B cell (primary cell): ENCODE data around the gene DEFB123. TPM values are rescaled to one million over a fixed set of nuclear protein-coding genes. Genes with fewer than 3 reads are reported as not detected.

Experiments used
- ATAC-seq: fragments of 200-7000 bp; cut with Tn5 transposase; one replicate; pipeline ENCODE4 v1.10.0; 2021; ENCODE audit warnings: low read depth, mild to moderate bottlenecking, moderate number of reproducible peaks, moderate library complexity
- CTCF ChIA-PET: fragments of 350-600 bp; sonication (Branson Sonifier 250); formaldehyde crosslinking; loops from one replicate; lab custom pipeline; 2021; ENCODE audit warnings: antibody characterized with exemption, inconsistent platforms; lab: Charles Lee
- POLR2A ChIA-PET: fragments of 350-600 bp; sonication (Branson Sonifier 250); formaldehyde crosslinking; loops from one replicate; lab custom pipeline; 2021; ENCODE audit warnings: antibody characterized with exemption; lab: Charles Lee
- DNase-seq: peaks from one replicate; pipeline ENCODE4 v3.0.0; 2013
- H2AFZ ChIP-seq: 2 replicates; pipeline ENCODE4 v1.6.1; 2012; ENCODE audit warnings: mild to moderate bottlenecking, low read depth, low read length; ENCODE audit not compliant: insufficient read depth, poor library complexity, severe bottlenecking
- H3K27ac ChIP-seq, 2 donors: 1 replicate in 1 of 2; 2 replicates in 1 of 2; pipeline ENCODE4 v1.5.1; 2012 to 2013; ENCODE audit warnings: low read length in 2 of 2, mild to moderate bottlenecking in 2 of 2, moderate library complexity in 1 of 2
- H3K27me3 ChIP-seq, 4 experiments: fragments of 200-600 bp in 1 of 4; sonication (generic) in 1 of 4; replicated peaks in 1 of 4; 1 replicate in 2 of 4; 2 replicates in 2 of 4; pipeline versions ENCODE4 v1.6.1 to v1.7.0; 2013 to 2016; ENCODE audit warnings: low read length in 3 of 4, mild to moderate bottlenecking in 2 of 4, mixed read lengths in 1 of 4, moderate library complexity in 1 of 4; ENCODE audit not compliant: insufficient read depth in 4 of 4, control insufficient read depth in 3 of 4; ENCODE audit errors: control extremely low read depth in 1 of 4
- H3K36me3 ChIP-seq, 2 experiments: replicated peaks in 1 of 2; 1 replicate in 1 of 2; 2 replicates in 1 of 2; pipeline versions ENCODE4 v1.6.1 to v1.7.1; 2013; ENCODE audit warnings: low read length in 1 of 2; ENCODE audit not compliant: insufficient read depth in 2 of 2, control insufficient read depth in 1 of 2; ENCODE audit errors: control extremely low read depth in 1 of 2, extremely low read depth in 1 of 2
- H3K4me1 ChIP-seq, 2 donors: fragments of 200-600 bp in 1 of 2; sonication (generic) in 1 of 2; 1 replicate in 1 of 2; 2 replicates in 1 of 2; pipeline versions ENCODE4 v1.5.1 to v1.6.1; 2013 to 2017; ENCODE audit warnings: low read length in 2 of 2; ENCODE audit not compliant: control insufficient read depth in 2 of 2, insufficient read depth in 2 of 2
- H3K4me2 ChIP-seq: replicated peaks from 2 replicates; pipeline ENCODE3; 2012; ENCODE audit warnings: mild to moderate bottlenecking, low read depth, low read length; ENCODE audit not compliant: poor library complexity, severe bottlenecking
- H3K4me3 ChIP-seq, 5 experiments: fragments of 200-600 bp in 1 of 5; sonication (generic) in 1 of 5; 1 replicate in 3 of 5; 2 replicates in 2 of 5; pipeline versions ENCODE4 v1.5.1 to v1.7.0; 2011 to 2016; ENCODE audit warnings: low read length in 4 of 5, mild to moderate bottlenecking in 4 of 5, low read depth in 2 of 5, control low read depth in 1 of 5, moderate library complexity in 1 of 5; ENCODE audit not compliant: insufficient read depth in 1 of 5; ENCODE audit errors: control extremely low read depth in 1 of 5, extremely low read depth in 1 of 5
- H3K79me2 ChIP-seq: fragments of 200-600 bp; sonication (generic); one replicate; pipeline ENCODE4 v1.6.0; 2016; ENCODE audit warnings: low read length; ENCODE audit not compliant: control insufficient read depth, insufficient read depth
- H3K9ac ChIP-seq: fragments of 200-600 bp; sonication (generic); 2 replicates; pipeline ENCODE4 v1.6.1; 2017; ENCODE audit warnings: mild to moderate bottlenecking, low read length, moderate library complexity
- H3K9me3 ChIP-seq, 3 donors: one replicate each; pipeline versions ENCODE4 v1.6.1 to v1.7.1; 2013; ENCODE audit warnings: low read length in 2 of 3; ENCODE audit not compliant: control insufficient read depth in 2 of 3, insufficient read depth in 1 of 3; ENCODE audit errors: control extremely low read depth in 1 of 3
- H4K20me1 ChIP-seq: 2 replicates; pipeline ENCODE4 v1.6.0; 2012; ENCODE audit warnings: mild to moderate bottlenecking, low read length; ENCODE audit not compliant: insufficient read depth, control insufficient read depth, poor library complexity, severe bottlenecking
- H3K27ac Mint-ChIP-seq: one replicate; pipeline ENCODE4 v1.8.0; 2021; ENCODE audit warnings: mixed read lengths
- H3K27me3 Mint-ChIP-seq: one replicate; pipeline ENCODE4 v1.8.0; 2021; ENCODE audit warnings: mixed read lengths
- H3K4me1 Mint-ChIP-seq: one replicate; pipeline ENCODE4 v1.8.0; 2021; ENCODE audit warnings: mixed read lengths
- H3K4me3 Mint-ChIP-seq: one replicate; pipeline ENCODE4 v1.8.0; 2021; ENCODE audit warnings: mixed read lengths
- H3K9me3 Mint-ChIP-seq: one replicate; pipeline ENCODE4 v1.8.0; 2022; ENCODE audit warnings: mixed read lengths; ENCODE audit not compliant: insufficient read depth
- EZH2 ChIP-seq: IDR thresholded peaks from 2 replicates; pipeline ENCODE4 v1.6.1; 2012; ENCODE audit warnings: borderline replicate concordance, low read depth, mild to moderate bottlenecking, moderate library complexity, low read length; ENCODE audit not compliant: insufficient read depth, poor library complexity, severe bottlenecking
- WGBS: methylation state at CpG from one replicate; pipeline ENCODE4 v1.1.5; 2013; ENCODE audit warnings: missing lambda C conversion rate; ENCODE audit not compliant: insufficient coverage; 5-methylcytosine and 5-hydroxymethylcytosine counted together
- intact Hi-C: fragments of 100-400 bp; cut with micrococcal nuclease; formaldehyde crosslinking; loops from one replicate; pipeline ENCODE4 v1.10.0; 2022
- polyA plus RNA-seq: library from polyadenylated mRNA; depleted of rRNA; stranded (reverse); fragments of >200 nt; gene quantifications from 2 replicates; pipeline ENCODE4 v1.2.3, GENCODE V29; 2012
- total RNA-seq, 2 donors: library from RNA; stranded (reverse); fragments of 120-200 nt in 1 of 2; gene quantifications; 1 replicate in 1 of 2; 2 replicates in 1 of 2; pipeline versions ENCODE4 v1.2.3 to v1.2.4, GENCODE V29; 2013 to 2022
- TF ChIP-seq, protein P1 (sequence below): fragments of 200-600 bp; IDR thresholded peaks from one replicate; pipeline ENCODE4 v1.8.0; 2022; ENCODE audit warnings: antibody characterized with exemption, mild to moderate bottlenecking

Gene DEFB123
- total and polyA plus RNA-seq, 2 donors (not counting 1 experiment from before 2014, with no cell fraction given) = not detected

DNA sequence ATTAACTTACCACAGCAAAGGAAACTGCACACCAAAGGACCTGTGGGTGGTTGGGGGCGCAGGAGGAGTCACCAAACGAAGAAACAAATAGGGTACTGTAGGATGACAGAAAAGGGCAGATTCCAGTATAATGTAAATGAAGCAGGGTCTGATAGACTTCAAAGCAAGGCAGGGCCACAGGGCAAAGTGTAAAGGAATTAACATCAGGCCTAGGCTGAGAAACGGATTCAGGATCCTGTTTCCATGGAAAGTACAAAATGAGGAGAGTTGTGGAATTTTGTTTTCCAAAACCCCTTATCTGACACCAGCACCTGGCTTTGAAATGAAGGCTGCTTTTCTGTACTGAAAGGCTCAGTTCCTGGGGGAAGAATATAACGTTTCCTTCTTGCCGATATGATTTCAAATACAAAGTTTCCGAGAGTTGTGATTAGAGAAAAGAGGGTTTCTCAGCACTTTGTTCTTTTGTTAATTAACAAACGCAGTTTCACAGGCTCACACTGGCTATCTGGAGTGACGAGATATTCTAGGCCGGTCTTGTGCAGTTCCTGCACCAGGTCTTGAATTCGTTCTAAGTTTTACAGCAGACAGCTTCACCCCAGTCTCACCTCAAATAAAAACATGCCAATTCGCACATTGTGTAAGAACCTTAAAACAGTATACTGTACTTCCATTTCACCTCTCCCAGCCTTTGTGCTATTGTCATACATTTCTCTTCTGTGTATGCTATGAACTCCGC, 5.8 kb downstream of the DEFB123 start:
- Mint-ChIP-seq H3K27me3 (peaks cover 31% of the 10 kb centered on the region), H3K4me3 (no peak overlapping the region), H3K4me1 (no peaks in the 10 kb centered on the region), H3K27ac (no peak overlapping the region), H3K9me3 (no peaks in the 10 kb centered on the region)
- Histone ChIP-seq H3K4me1 (no peaks in the 10 kb centered on the region), H2AFZ (no peak overlapping the region), H3K9ac (no peak overlapping the region), H3K4me2 (no peak overlapping the region), H3K27me3 (no peaks in the 10 kb centered on the region), H3K4me3 (no peak overlapping the region), H4K20me1 (no peaks in the 10 kb centered on the region), H3K79me2 (no peaks in the 10 kb centered on the region), H3K36me3 (no peaks in the 10 kb centered on the region), H3K27ac (no peak overlapping the region), H3K9me3 (no peaks in the 10 kb centered on the region)
- intact Hi-C loops = no loop called here
- DNase-seq (no peak), ATAC-seq (no peak)
- TF ChIP-seq, protein P1, sequence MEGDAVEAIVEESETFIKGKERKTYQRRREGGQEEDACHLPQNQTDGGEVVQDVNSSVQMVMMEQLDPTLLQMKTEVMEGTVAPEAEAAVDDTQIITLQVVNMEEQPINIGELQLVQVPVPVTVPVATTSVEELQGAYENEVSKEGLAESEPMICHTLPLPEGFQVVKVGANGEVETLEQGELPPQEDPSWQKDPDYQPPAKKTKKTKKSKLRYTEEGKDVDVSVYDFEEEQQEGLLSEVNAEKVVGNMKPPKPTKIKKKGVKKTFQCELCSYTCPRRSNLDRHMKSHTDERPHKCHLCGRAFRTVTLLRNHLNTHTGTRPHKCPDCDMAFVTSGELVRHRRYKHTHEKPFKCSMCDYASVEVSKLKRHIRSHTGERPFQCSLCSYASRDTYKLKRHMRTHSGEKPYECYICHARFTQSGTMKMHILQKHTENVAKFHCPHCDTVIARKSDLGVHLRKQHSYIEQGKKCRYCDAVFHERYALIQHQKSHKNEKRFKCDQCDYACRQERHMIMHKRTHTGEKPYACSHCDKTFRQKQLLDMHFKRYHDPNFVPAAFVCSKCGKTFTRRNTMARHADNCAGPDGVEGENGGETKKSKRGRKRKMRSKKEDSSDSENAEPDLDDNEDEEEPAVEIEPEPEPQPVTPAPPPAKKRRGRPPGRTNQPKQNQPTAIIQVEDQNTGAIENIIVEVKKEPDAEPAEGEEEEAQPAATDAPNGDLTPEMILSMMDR = no peak
- TF ChIP-seq EZH2 = no peak
- WGBS = 75% methylated on average over 7 of the region's 12 CpGs
- POLR2A ChIA-PET = no interaction called here
- CTCF ChIA-PET = interaction anchor here (0.7 kb wide), 1 partner anchor 12 kb away, joined by 3 read pairs; no protein-coding TSS in a partner anchor
